Caco-2 (cell line): Measurements from ENCODE around the gene SLC16A7. TPM values are rescaled to one million over a fixed set of nuclear protein-coding genes. Genes with fewer than 3 reads are reported as not detected.

Source experiments
- BruUV-seq: library from RNA; stranded (reverse); fragments of 400-500 nt; replicated peaks from 2 replicates; lab custom pipeline; 2021; lab: Mats Ljungman, UMichigan
- CTCF ChIA-PET: fragments of 300-600 bp; sonication (Branson Sonifier 250); formaldehyde crosslinking; loops from one replicate; lab custom pipeline; 2022; ENCODE audit warnings: antibody characterized with exemption; lab: Charles Lee
- POLR2A ChIA-PET: fragments of 300-600 bp; sonication (Branson Sonifier 250); formaldehyde crosslinking; loops from one replicate; lab custom pipeline; 2022; ENCODE audit warnings: antibody characterized with exemption; lab: Charles Lee
- DNase-seq, 2 experiments: peaks; one replicate each; pipeline versions ENCODE4 v3.0.0 to v3.0.0-alpha.2; 2020 to 2022
- H3K27me3 ChIP-seq: replicated peaks from 2 replicates; pipeline ENCODE4 v1.6.0; 2011; ENCODE audit warnings: low read length; ENCODE audit not compliant: control insufficient read depth, insufficient read depth
- H3K36me3 ChIP-seq: 2 replicates; pipeline ENCODE4 v1.5.1; 2011; ENCODE audit warnings: low read length; ENCODE audit not compliant: control insufficient read depth, insufficient read depth
- H3K4me1 ChIP-seq: fragments of 250-450 bp; sonication (Bioruptor Pico); 2 replicates; pipeline ENCODE4 v1.5.1; 2020; ENCODE audit warnings: mild to moderate bottlenecking
- H3K4me3 ChIP-seq: 2 replicates; pipeline ENCODE4 v1.5.1; 2011; ENCODE audit warnings: low read depth, mild to moderate bottlenecking, control low read depth, low read length
- H3K9me3 ChIP-seq: fragments of 250-450 bp; sonication (Bioruptor Pico); 2 replicates; pipeline ENCODE4 v1.5.1; 2020; ENCODE audit warnings: mild to moderate bottlenecking, moderate library complexity
- H3K27ac Mint-ChIP-seq: one replicate; pipeline ENCODE4 v1.8.0; 2022; ENCODE audit warnings: mixed read lengths; ENCODE audit not compliant: unreplicated experiment
- H3K27me3 Mint-ChIP-seq: one replicate; pipeline ENCODE4 v1.8.0; 2022; ENCODE audit warnings: mixed read lengths; ENCODE audit not compliant: insufficient read depth, unreplicated experiment
- H3K36me3 Mint-ChIP-seq: one replicate; pipeline ENCODE4 v1.8.0; 2022; ENCODE audit warnings: mild to moderate bottlenecking, mixed read lengths; ENCODE audit not compliant: insufficient read depth, unreplicated experiment
- H3K4me1 Mint-ChIP-seq: one replicate; pipeline ENCODE4 v1.8.0; 2022; ENCODE audit warnings: low read depth, mixed read lengths; ENCODE audit not compliant: unreplicated experiment
- H3K4me3 Mint-ChIP-seq: one replicate; pipeline ENCODE4 v1.8.0; 2022; ENCODE audit warnings: mild to moderate bottlenecking, moderate library complexity, mixed read lengths; ENCODE audit not compliant: unreplicated experiment
- H3K9me3 Mint-ChIP-seq: one replicate; pipeline ENCODE4 v1.8.0; 2022; ENCODE audit warnings: mixed read lengths; ENCODE audit not compliant: unreplicated experiment
- intact Hi-C: fragments of 100-400 bp; cut with micrococcal nuclease; formaldehyde crosslinking; loops from one replicate; pipeline ENCODE4 v1.10.0; 2022; ENCODE audit not compliant: unreplicated experiment
- total RNA-seq: library from RNA; stranded (reverse); gene quantifications from 2 replicates; pipeline ENCODE4 v1.2.3, GENCODE V29; 2022
- TF ChIP-seq, protein P1 (sequence below), 2 experiments: fragments of 200-600 bp in 1 of 2; IDR thresholded peaks; 1 replicate in 1 of 2; 2 replicates in 1 of 2; pipeline versions ENCODE4 v1.5.1 to v1.8.0; 2011 to 2022; ENCODE audit warnings: antibody characterized with exemption in 1 of 2, control low read depth in 1 of 2, inconsistent platforms in 1 of 2, low read depth in 1 of 2, low read length in 1 of 2, mild to moderate bottlenecking in 1 of 2, moderate library complexity in 1 of 2; ENCODE audit not compliant: insufficient read depth in 1 of 2, severe bottlenecking in 1 of 2, unreplicated experiment in 1 of 2

Gene SLC16A7
- total RNA-seq, 1 experiment from 2014 or later: 6.6 TPM

DNA sequence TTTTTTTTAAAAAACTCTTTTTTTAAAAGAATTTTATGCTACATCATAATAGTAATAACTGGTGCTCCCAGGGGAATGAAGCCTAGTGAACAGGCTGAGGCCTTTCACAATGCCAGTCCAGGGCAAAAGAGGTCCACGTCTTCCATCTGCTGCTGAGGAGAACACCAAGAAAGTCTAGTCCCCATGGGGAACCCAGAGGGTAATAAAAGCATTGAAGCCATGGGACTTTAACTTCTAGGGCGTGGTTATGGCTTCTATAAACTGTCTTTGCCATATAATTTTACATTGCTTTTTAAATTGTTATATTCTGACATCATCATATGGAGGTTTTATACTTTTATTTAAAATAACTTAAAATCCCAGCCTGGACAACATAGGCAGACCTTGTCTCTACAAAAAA, 64.3 kb downstream of the SLC16A7 start:
- Mint-ChIP-seq H3K4me3 (no peak overlapping the region), H3K27me3 (peaks cover 2% of the 10 kb centered on the region), H3K27ac (no peak overlapping the region), H3K9me3 (no peaks in the 10 kb centered on the region), H3K36me3 (no peaks in the 10 kb centered on the region), H3K4me1 (no peaks in the 10 kb centered on the region)
- intact Hi-C loops: loop anchor here (5.0 kb wide), 1 partner anchor 218 kb away; no protein-coding TSS in a partner anchor
- TF ChIP-seq, protein P1, sequence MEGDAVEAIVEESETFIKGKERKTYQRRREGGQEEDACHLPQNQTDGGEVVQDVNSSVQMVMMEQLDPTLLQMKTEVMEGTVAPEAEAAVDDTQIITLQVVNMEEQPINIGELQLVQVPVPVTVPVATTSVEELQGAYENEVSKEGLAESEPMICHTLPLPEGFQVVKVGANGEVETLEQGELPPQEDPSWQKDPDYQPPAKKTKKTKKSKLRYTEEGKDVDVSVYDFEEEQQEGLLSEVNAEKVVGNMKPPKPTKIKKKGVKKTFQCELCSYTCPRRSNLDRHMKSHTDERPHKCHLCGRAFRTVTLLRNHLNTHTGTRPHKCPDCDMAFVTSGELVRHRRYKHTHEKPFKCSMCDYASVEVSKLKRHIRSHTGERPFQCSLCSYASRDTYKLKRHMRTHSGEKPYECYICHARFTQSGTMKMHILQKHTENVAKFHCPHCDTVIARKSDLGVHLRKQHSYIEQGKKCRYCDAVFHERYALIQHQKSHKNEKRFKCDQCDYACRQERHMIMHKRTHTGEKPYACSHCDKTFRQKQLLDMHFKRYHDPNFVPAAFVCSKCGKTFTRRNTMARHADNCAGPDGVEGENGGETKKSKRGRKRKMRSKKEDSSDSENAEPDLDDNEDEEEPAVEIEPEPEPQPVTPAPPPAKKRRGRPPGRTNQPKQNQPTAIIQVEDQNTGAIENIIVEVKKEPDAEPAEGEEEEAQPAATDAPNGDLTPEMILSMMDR (IDR thresholded peaks at IDR 0.05; ENCODE audit: insufficient read depth in 1 of 2, low read depth in 1 of 2, low read length in 1 of 2, severe bottlenecking in 1 of 2, unreplicated experiment in 1 of 2): no peak
- no peaks in the 10 kb centered on the region for H3K27me3 ChIP-seq
- DNase-seq: no peak
- POLR2A ChIA-PET: no interaction called here
- no peaks in the 10 kb centered on the region for H3K9me3 ChIP-seq
- BruUV-seq: no TSS peak
- H3K36me3 ChIP-seq: no peaks in the 10 kb centered on the region
- CTCF ChIA-PET: no interaction called here
- H3K4me3 ChIP-seq: no peak overlapping the region
- H3K4me1 ChIP-seq: no peaks in the 10 kb centered on the region

DNA sequence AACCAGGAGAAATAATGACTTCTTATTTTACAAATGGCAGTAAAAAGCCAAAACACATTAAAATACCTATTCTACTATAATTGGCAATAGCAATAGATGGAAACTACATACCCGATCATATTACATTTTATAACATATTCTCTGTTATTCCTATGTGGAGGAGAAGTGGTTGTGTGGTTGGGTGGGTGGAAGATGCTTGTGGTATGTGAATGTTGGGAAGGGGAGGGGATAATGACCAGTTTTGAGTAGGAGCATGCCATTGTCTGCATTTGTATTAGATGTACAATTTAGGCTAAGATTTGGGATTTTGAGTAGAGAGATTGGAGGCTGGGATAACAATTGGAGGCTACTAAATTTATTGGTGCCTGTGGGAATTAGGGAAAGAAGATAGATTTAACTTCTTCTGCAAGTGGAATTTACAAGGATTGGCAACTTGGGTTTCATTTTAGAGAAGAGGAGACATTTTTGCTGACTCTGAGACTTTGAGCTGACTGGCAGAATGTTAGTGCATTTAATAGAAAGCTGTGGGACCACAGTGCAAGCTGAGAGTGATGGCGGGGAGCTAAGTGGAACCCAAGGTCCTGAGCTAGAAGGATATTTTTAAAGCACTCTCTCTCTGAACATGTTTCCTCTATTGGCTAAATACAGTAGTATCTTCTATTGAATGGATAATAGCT, 65.2 kb downstream of the SLC16A7 start:
- no peaks in the 10 kb centered on the region for H3K4me1 Mint-ChIP-seq
- no peaks in the 10 kb centered on the region for H3K4me1 ChIP-seq
- no peaks in the 10 kb centered on the region for H3K9me3 ChIP-seq
- no peaks in the 10 kb centered on the region for H3K36me3 ChIP-seq
- BruUV-seq: no TSS peak
- H3K36me3 Mint-ChIP-seq: no peaks in the 10 kb centered on the region
- intact Hi-C loops: loop anchor here (5.0 kb wide), 1 partner anchor 219 kb away; no protein-coding TSS in a partner anchor
- H3K9me3 Mint-ChIP-seq: peaks cover 3% of the 10 kb centered on the region
- ChIA-PET POLR2A (no interaction called here), CTCF (interaction anchor here (0.6 kb wide), 1 partner anchor 11 kb away, joined by 4 read pairs; no protein-coding TSS in a partner anchor)
- H3K4me3 Mint-ChIP-seq: no peak overlapping the region
- no peak overlapping the region for H3K27ac Mint-ChIP-seq
- no peaks in the 10 kb centered on the region for H3K27me3 ChIP-seq
- no peak for DNase-seq
- peaks cover 2% of the 10 kb centered on the region for H3K27me3 Mint-ChIP-seq
- TF ChIP-seq, protein P1 (IDR thresholded peaks at IDR 0.05; ENCODE audit: insufficient read depth in 1 of 2, low read depth in 1 of 2, low read length in 1 of 2, severe bottlenecking in 1 of 2, unreplicated experiment in 1 of 2): no peak
- no peak overlapping the region for H3K4me3 ChIP-seq

GRCh38 chr12:59664495-59664894, 68.7 kb downstream of the SLC16A7 start:
- Histone ChIP-seq H3K9me3 (no peaks in the 10 kb centered on the region), H3K4me1 (no peaks in the 10 kb centered on the region), H3K27me3 (no peaks in the 10 kb centered on the region), H3K4me3 (no peak overlapping the region), H3K36me3 (no peaks in the 10 kb centered on the region)
- no TSS peak for BruUV-seq
- ChIA-PET POLR2A (no interaction called here), CTCF (no interaction called here)
- intact Hi-C loops: loop anchor here (5.0 kb wide), 1 partner anchor 222 kb away; no protein-coding TSS in a partner anchor
- TF ChIP-seq, protein P1 (IDR thresholded peaks at IDR 0.05; ENCODE audit: insufficient read depth in 1 of 2, low read depth in 1 of 2, low read length in 1 of 2, severe bottlenecking in 1 of 2, unreplicated experiment in 1 of 2): no peak
- Mint-ChIP-seq H3K27ac (no peak overlapping the region), H3K27me3 (peaks cover 2% of the 10 kb centered on the region), H3K4me3 (no peak overlapping the region), H3K9me3 (peaks cover 19% of the 10 kb centered on the region), H3K36me3 (no peaks in the 10 kb centered on the region), H3K4me1 (no peaks in the 10 kb centered on the region)
- DNase-seq: no peak
